Motor neuron (in vitro differentiated cells): ENCODE results near the gene GIGYF2. TPM values are rescaled to one million over a fixed set of nuclear protein-coding genes. Genes with fewer than 3 reads are reported as not detected.

Experiments used
- ATAC-seq, 8 experiments: fragments of 200-7000 bp; cut with Tn5 transposase; replicated peaks in 6 of 8; 2 replicates each; pipeline ENCODE4 v1.8.0; 2021; ENCODE audit warnings: mild to moderate bottlenecking in 8 of 8, moderate library complexity in 8 of 8
- H3K27ac ChIP-seq, 2 donors: fragments of 250-450 bp; sonication (Bioruptor Pico); 2 replicates each; pipeline ENCODE4 v1.9.0; 2021; ENCODE audit warnings: antibody characterized with exemption in 2 of 2, mild to moderate bottlenecking in 2 of 2, moderate library complexity in 1 of 2
- H3K4me1 ChIP-seq, 2 donors: fragments of 250-450 bp; sonication (Bioruptor Pico); replicated peaks in 1 of 2; 2 replicates each; pipeline ENCODE4 v1.6.1; 2021; ENCODE audit warnings: antibody characterized with exemption in 2 of 2, mild to moderate bottlenecking in 2 of 2, moderate library complexity in 1 of 2
- H3K4me3 ChIP-seq, 5 donors: fragments of 250-450 bp; sonication (Bioruptor Pico); 2 replicates each; pipeline ENCODE4 v1.9.0; 2021; ENCODE audit warnings: antibody characterized with exemption in 5 of 5, mild to moderate bottlenecking in 5 of 5, moderate library complexity in 4 of 5
- WGBS, 10 experiments: fragments of 450-650 bp; shearing (Covaris generic); methylation state at CpG; one replicate each; pipeline ENCODE4 v1.0.0; 2022; 5-methylcytosine and 5-hydroxymethylcytosine counted together
- in situ Hi-C, 9 experiments: fragments of 400-800 bp; cut with MboI; loops; one replicate each; pipeline ENCODE4 v1.15.0; 2021; ENCODE audit warnings: low sequenced_read_pairs in 9 of 9, low pct_unique_long_range_greater_than_20kb in 2 of 9; ENCODE audit not compliant: unreplicated experiment in 9 of 9
- total RNA-seq, 8 experiments: library from RNA; unstranded; fragments of 300-600 nt; gene quantifications; 2 replicates each; pipeline versions ENCODE4 v1.2.3 to v1.2.4, GENCODE V29; 2022

GIGYF2 gene
- total RNA-seq, 8 experiments from 2014 or later: 43.9 to 74.2 (median 53.6) TPM

DNA sequence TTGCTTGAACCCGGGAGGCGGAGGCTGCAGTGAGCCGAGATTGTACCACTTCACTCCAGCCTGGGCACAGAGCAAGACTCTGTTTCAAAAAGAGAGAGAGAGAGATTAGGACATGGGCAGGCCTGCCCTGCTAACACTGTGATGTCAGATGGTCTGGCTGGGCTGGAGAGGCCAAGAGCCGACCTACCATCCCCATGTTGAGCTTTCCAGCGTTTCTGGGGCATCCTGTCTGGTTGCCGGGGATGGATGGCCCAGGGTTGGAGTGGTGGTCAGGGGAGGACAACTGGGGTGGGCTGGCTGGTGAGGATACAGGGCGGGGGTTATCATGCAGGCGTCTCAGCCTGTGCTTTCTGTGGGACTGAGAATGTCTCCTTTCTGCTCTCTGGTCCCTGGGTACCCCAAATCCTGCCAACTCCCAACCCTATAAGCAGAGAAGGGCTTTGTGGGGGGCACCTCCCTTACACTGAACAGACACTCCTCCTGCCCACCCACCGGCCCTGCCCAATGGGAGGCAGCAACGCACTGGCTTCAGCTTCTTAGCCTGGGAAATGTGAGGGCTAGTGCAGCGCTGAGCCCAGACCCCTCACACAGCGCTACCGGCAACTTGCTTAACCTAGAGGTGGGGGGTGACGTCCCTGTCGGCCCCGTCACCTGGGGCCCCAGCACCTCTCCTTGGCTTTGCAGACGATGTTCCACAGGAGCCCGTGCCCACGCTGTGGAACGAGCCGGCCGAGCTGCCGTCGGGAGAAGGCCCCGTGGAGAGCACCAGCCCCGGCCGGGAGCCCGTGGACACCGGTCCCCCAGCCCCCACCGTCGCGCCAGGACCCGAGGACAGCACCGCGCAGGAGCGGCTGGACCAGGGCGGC lies 178.4 kb downstream of the GIGYF2 start:
- in situ Hi-C loops: no loop called here
- Histone ChIP-seq H3K27ac (no peak overlapping the region), H3K4me3 (peak overlapping the region; percentile 40 to 54 (median 42)), H3K4me1 (peaks cover 0 to 7% of the 10 kb centered on the region in 2 donors)
- WGBS, 10 experiments: 73 to 100% (median 85%) methylated on average over 2 to 3 of the region's 37 CpGs; no CpG with 5 or more reads in 6 of the 10 experiments
- ATAC-seq: peak in 6 of 8 experiments; percentile 15 to 33 (median 28)

DNA sequence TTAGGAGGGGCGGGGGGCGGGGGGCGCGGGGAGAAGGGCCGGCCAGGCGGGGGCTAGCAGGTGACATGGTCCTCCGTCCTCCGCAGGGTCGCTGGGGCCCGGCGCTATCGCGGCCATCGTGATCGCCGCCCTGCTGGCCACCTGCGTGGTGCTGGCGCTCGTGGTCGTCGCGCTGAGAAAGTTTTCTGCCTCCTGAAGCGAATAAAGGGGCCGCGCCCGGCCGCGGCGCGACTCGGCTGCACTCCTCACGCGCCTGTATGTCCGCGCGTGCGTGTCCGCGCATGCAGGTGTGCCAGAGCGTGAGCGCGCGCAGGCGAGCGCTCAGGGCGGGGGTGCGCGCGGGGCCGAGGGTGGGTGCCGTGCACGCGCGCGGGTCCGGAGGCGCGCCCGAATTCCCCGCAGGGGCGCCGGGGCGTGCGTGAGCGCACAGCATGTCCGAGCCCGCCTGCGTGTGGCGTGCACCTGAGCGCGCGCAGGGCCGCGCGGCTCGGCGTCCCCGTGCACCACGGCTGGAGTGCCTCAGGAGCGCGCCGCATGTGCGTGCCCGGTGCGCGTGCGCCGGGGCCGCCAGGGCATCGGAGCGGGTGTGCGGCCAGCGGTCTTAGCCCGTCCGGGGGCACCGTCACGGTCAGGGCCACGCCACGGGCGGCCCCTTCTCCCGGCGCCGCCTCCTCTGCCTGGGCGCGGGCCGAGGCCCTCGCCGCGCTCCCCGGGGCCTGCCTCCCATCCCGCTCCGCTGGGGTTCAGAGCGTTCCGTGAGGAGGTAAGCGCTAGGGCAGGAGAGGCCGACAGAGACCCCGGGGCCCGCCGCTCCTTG lies 179.2 kb downstream of the GIGYF2 start:
- peaks cover 0 to 7% of the 10 kb centered on the region in 2 donors for H3K4me1 ChIP-seq
- peak; percentile 47 to 87 (median 82) for ATAC-seq

DNA sequence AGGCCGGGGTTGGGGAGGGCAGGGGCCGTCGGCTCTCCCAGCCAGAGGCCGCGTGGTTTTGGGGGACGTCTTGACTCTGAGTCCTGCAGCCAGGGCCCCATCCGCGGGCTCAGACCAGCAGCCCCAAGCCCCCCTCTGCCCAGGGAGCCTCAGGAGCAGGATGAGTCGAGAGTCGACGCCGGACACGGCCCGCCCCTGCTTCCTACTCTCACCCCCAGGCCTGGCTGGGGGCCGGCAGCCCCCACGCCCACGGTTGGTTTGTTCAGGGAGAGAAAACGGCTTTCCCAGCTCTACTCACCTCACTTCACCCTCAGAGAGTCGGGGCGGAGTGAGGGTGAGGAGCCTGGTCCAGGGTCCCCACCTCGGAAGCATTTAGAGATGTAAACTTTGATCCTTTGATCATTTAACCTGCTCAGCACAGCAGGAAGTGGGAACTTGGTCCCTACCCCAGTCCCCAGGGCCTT lies 179.9 kb downstream of the GIGYF2 start:
- Histone ChIP-seq H3K4me1 (peaks cover 0 to 7% of the 10 kb centered on the region in 2 donors), H3K4me3 (peak overlapping the region; percentile 40 to 54 (median 42)), H3K27ac (no peak overlapping the region)
- in situ Hi-C loops: no loop called here
- 70% methylated on average over 2 of the region's 21 CpGs; no CpG with 5 or more reads in 9 of the 10 experiments for WGBS, 10 experiments
- peak in 2 of 8 experiments; percentile 2 to 3 for ATAC-seq

More for the DNA sequence above, 179.2 kb downstream of the GIGYF2 start:
- Histone ChIP-seq H3K27ac (no peak overlapping the region), H3K4me3 (peak overlapping the region; percentile 40 to 54 (median 42))
- 0 to 20% (median 0%) methylated on average over 1 to 5 of the region's 119 CpGs; no CpG with 5 or more reads in 5 of the 10 experiments for WGBS, 10 experiments
- in situ Hi-C loops: no loop called here

DNA sequence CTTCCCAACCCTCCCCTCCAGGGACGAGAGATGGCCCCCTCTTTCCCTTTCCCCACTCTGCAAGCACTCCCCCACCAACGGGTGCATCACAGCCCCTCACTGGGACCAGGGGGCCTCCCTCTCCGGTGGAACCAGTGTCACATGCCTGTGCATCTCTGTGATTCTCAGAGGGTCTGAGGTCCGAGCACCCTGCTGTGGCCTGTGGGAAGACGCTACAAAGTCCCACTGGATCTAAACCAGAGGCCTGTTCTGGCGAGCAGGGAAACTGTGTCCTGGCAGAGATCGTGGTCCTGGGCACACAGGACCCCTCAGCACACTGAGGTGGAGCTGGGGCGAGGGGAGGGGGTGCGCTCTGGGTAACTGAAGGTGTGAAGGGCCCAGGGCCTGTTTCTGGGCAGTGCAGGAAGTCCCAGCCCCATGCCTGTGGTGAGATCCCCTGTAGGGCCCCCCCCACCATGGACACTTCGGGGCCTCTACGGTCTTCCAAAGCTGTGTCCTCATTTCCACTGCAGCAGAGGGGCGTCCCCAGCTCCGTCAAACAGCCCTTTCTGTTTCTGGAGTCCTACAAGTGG lies 180.9 kb downstream of the GIGYF2 start:
- 89 to 100% methylated on average over 1 to 3 of the region's 13 CpGs; no CpG with 5 or more reads in 8 of the 10 experiments for WGBS, 10 experiments
- H3K4me3 ChIP-seq: no peak overlapping the region
- no peak overlapping the region for H3K27ac ChIP-seq
- no peak for ATAC-seq
- in situ Hi-C loops: no loop called here
- peaks cover 0 to 7% of the 10 kb centered on the region in 2 donors for H3K4me1 ChIP-seq

- ATAC-seq: no peak
- no peak overlapping the region for H3K27ac ChIP-seq
- in situ Hi-C loops: no loop called here
- peaks cover 0 to 7% of the 10 kb centered on the region in 2 donors for H3K4me1 ChIP-seq
- 75 to 100% (median 80%) methylated on average over 1 to 2 of the region's 20 CpGs; no CpG with 5 or more reads in 6 of the 10 experiments for WGBS, 10 experiments
- no peak overlapping the region for H3K4me3 ChIP-seq
These were observed 181.9 kb downstream of the GIGYF2 start for GRCh38 chr2:232878855-232879617.

DNA sequence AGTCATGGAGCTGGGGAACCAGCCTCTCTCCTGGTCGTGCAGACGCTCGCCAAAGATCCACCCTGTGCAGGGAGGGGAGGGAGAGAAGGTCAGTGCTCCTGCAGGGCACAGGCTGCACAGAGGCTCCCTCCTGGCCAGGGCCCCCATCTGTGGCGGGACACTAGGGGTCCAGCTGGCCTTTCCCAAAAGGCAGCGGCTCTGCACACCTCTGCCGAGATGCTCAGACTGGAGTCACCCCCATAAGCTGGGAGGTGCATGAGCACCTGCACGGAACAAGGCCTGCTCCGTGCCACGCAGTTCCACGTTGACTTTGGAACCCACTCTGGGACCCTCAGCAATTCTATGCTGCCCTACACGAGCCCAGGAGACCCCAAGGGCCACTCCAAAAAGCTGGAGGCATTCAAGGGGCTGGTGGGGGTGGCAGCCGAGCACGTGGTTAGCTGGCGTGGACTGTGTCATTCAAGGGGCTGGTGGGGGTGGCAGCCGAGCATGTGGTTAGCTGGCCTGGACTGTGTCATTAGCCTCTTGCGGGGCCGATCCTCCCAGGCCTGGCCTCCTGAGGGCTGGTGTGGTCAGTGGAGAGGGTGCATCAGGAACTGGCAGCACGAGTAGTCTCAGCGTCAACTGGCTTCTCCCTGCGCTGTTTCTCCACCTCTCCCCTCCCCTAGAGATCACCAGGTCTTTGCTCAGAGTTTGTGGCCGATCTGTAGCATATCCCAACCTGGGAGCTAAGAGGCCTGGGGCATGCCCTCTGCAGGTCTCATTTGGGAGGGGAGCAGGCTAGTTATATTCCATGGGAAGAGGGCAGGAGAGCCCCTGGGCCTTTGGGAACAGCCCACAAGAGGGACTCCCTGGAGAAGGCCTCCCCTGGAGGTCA lies 182.7 kb downstream of the GIGYF2 start:
- Histone ChIP-seq H3K4me1 (peaks cover 0 to 7% of the 10 kb centered on the region in 2 donors), H3K27ac (no peak overlapping the region), H3K4me3 (no peak overlapping the region)
- in situ Hi-C loops: no loop called here
- no peak for ATAC-seq
- WGBS, 10 experiments: 60 to 100% (median 86%) methylated on average over 1 to 4 of the region's 21 CpGs; no CpG with 5 or more reads in 5 of the 10 experiments

GRCh38 chr2:232880764-232881351 lies 183.7 kb downstream of the GIGYF2 start:
- Histone ChIP-seq H3K4me1 (peaks cover 0 to 7% of the 10 kb centered on the region in 2 donors), H3K4me3 (no peak overlapping the region), H3K27ac (no peak overlapping the region)
- 67 to 94% (median 85%) methylated on average over 5 of the region's 17 CpGs; no CpG with 5 or more reads in 7 of the 10 experiments for WGBS, 10 experiments
- in situ Hi-C loops: no loop called here
- ATAC-seq: no peak

DNA sequence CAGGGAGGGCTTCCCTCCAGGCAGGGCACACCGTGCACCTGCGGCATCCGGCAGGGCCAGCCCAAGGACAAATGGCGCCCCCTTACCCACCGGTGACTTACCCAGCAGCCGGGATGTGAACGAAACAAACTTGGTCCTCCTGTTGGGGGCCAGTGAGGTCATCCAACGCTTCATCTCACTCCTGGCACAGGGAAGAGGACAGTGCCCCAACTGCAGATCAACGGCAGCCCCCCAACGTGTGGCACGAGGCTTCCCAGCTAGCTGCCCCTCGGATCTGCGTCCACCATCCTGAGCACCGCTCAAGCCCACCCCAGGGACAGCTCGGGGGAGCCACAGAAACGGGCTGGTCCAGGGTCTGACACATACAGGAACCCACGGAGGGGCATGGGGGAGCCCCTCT lies 185.0 kb downstream of the GIGYF2 start:
- in situ Hi-C loops: no loop called here
- no peak for ATAC-seq
- Histone ChIP-seq H3K4me3 (no peak overlapping the region), H3K27ac (no peak overlapping the region), H3K4me1 (peaks cover 0 to 2% of the 10 kb centered on the region in 2 donors)
- 90% methylated on average over 10 of the region's 17 CpGs; no CpG with 5 or more reads in 9 of the 10 experiments for WGBS, 10 experiments

DNA sequence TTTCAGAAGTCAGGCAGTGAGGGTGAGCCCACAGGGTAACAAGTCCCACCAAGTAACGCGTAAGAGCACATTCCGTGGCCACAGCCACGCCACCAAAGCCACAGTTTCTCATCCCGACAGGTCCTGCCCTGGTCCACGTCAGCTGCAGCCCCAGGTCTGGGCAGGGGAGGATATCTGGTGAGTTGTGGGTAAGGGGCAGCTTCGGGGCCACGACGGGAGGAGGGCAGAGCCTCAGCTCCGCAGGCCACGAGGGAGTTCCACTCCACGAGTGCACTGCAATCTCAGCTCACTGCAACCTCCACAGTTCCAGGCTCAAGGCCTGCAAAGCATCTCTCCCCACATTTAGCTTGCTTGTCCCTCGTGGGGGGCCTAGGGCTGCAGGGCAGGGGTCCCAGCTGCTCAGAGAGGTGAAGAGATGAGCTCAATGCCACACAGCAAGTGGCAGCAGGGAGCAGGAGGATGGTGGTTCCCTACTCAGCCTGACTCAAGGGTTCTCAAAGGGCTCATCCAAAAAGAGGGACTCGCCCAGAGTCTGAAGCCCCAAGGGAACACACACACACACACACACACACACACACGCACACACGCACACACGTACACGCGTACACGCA lies 185.5 kb downstream of the GIGYF2 start:
- in situ Hi-C loops: no loop called here
- Histone ChIP-seq H3K27ac (no peak overlapping the region), H3K4me1 (no peaks in the 10 kb centered on the region), H3K4me3 (no peak overlapping the region)
- WGBS, 10 experiments: 73 to 100% (median 89%) methylated on average over 3 to 7 of the region's 20 CpGs; no CpG with 5 or more reads in 6 of the 10 experiments
- ATAC-seq: no peak

GRCh38 chr2:232883116-232883721 lies 186.1 kb downstream of the GIGYF2 start:
- Histone ChIP-seq H3K27ac (no peak overlapping the region), H3K4me3 (no peak overlapping the region), H3K4me1 (no peaks in the 10 kb centered on the region)
- ATAC-seq: no peak
- in situ Hi-C loops: no loop called here
- 82 to 100% (median 87%) methylated on average over 1 to 7 of the region's 29 CpGs; no CpG with 5 or more reads in 3 of the 10 experiments for WGBS, 10 experiments
